Neuron (in vitro differentiated cells): ENCODE measurements around the gene NCKAP1.

Source experiments
- H2AFZ ChIP-seq: one replicate; pipeline ENCODE4 v1.6.1; 2013; ENCODE audit warnings: low read depth, mild to moderate bottlenecking, inconsistent platforms, low read length, moderate library complexity
- H3K27me3 ChIP-seq: one replicate; pipeline ENCODE4 v1.6.1; 2013; ENCODE audit warnings: low read length; ENCODE audit not compliant: insufficient read depth
- H3K36me3 ChIP-seq: one replicate; pipeline ENCODE4 v1.6.1; 2013; ENCODE audit warnings: low read length; ENCODE audit not compliant: insufficient read depth
- H3K4me1 ChIP-seq: one replicate; pipeline ENCODE4 v1.6.1; 2013; ENCODE audit warnings: low read length; ENCODE audit not compliant: insufficient read depth
- H3K4me3 ChIP-seq: 2 replicates; pipeline ENCODE4 v1.5.1; 2013; ENCODE audit warnings: mild to moderate bottlenecking, low read length, moderate library complexity
- H3K9me3 ChIP-seq: one replicate; pipeline ENCODE4 v1.6.1; 2013; ENCODE audit warnings: low read length

The NCKAP1 gene

GRCh38 chr2:182920089-182920488 lies 118.2 kb downstream of the NCKAP1 start:
- H3K4me3 ChIP-seq = no peak overlapping the region
- H2AFZ ChIP-seq = no peak overlapping the region
- peaks cover 3% of the 10 kb centered on the region for H3K9me3 ChIP-seq
- H3K4me1 ChIP-seq = peaks cover 2% of the 10 kb centered on the region
- no peaks in the 10 kb centered on the region for H3K27me3 ChIP-seq
- peaks cover 29% of the 10 kb centered on the region for H3K36me3 ChIP-seq

- H2AFZ ChIP-seq = no peak overlapping the region
- H3K36me3 ChIP-seq = peaks cover 33% of the 10 kb centered on the region
- H3K27me3 ChIP-seq = no peaks in the 10 kb centered on the region
- H3K9me3 ChIP-seq = peaks cover 3% of the 10 kb centered on the region
- H3K4me1 ChIP-seq = peaks cover 2% of the 10 kb centered on the region
- H3K4me3 ChIP-seq = no peak overlapping the region
Observed at GRCh38 chr2:182918961-182919652, 119.2 kb downstream of the NCKAP1 start.

GRCh38 chr2:182917924-182918323 lies 120.3 kb downstream of the NCKAP1 start:
- Histone ChIP-seq H3K4me1 (peaks cover 4% of the 10 kb centered on the region), H3K9me3 (peaks cover 3% of the 10 kb centered on the region), H3K4me3 (no peak overlapping the region), H3K36me3 (peaks cover 29% of the 10 kb centered on the region), H3K27me3 (no peaks in the 10 kb centered on the region), H2AFZ (no peak overlapping the region)

DNA sequence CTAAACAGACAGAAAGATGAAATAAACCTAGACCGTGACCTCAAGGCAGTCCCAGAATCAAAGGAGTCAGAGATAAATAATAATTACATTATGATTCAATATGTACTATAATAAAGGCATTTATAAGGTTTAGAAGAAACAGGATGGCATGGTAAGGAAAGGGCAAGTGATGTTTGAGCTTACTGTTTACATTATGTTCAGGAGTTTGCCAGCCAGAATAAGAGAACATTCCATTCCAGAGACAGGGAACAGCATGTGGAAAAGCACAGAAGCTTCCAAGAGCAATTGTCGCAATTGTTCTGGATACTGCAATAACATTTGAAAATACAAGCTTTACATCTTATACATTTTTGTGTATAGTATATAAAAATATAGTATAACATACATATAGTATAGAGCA lies 121.8 kb downstream of the NCKAP1 start:
- Histone ChIP-seq H3K4me1 (peaks cover 18% of the 10 kb centered on the region), H3K36me3 (peaks cover 26% of the 10 kb centered on the region), H2AFZ (no peak overlapping the region), H3K27me3 (no peaks in the 10 kb centered on the region), H3K4me3 (no peak overlapping the region), H3K9me3 (peaks cover 2% of the 10 kb centered on the region)

GRCh38 chr2:182915369-182916326 lies 122.6 kb downstream of the NCKAP1 start:
- H3K4me3 ChIP-seq = no peak overlapping the region
- peaks cover 22% of the 10 kb centered on the region for H3K36me3 ChIP-seq
- no peaks in the 10 kb centered on the region for H3K9me3 ChIP-seq
- no peaks in the 10 kb centered on the region for H3K27me3 ChIP-seq
- peaks cover 19% of the 10 kb centered on the region for H3K4me1 ChIP-seq
- H2AFZ ChIP-seq = no peak overlapping the region

GRCh38 chr2:182914852-182915251 lies 123.4 kb downstream of the NCKAP1 start:
- H3K27me3 ChIP-seq = no peaks in the 10 kb centered on the region
- peaks cover 22% of the 10 kb centered on the region for H3K36me3 ChIP-seq
- H2AFZ ChIP-seq = no peak overlapping the region
- no peaks in the 10 kb centered on the region for H3K9me3 ChIP-seq
- no peak overlapping the region for H3K4me3 ChIP-seq
- peaks cover 17% of the 10 kb centered on the region for H3K4me1 ChIP-seq

DNA sequence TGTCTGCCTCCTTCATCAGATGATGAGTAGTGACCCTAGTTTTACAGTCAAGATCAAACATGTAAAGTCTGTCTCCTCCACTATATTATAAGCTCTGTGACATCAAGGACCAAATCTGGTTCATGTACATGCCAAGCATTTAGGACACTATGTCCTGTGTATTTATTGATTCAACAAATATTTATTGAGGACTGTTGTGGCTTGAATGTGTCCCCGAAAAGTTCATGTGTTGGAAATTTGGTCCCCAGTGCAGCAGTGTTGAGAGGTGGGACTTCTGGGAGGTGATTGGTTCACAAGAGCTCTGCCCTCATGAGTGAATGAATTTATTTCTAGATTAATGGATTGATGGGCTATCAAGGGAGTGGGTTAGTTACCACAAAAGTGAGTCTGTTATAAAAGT lies 125.2 kb downstream of the NCKAP1 start:
- H3K36me3 ChIP-seq = peaks cover 25% of the 10 kb centered on the region

GRCh38 chr2:182912518-182912915 lies 125.7 kb downstream of the NCKAP1 start:
- Histone ChIP-seq H3K4me3 (no peak overlapping the region), H3K9me3 (no peaks in the 10 kb centered on the region), H2AFZ (no peak overlapping the region), H3K27me3 (no peaks in the 10 kb centered on the region), H3K36me3 (peaks cover 25% of the 10 kb centered on the region), H3K4me1 (peaks cover 17% of the 10 kb centered on the region)

More for the DNA sequence above, 125.2 kb downstream of the NCKAP1 start:
- Histone ChIP-seq H3K27me3 (no peaks in the 10 kb centered on the region), H3K4me3 (no peak overlapping the region), H2AFZ (no peak overlapping the region), H3K9me3 (no peaks in the 10 kb centered on the region), H3K4me1 (peaks cover 17% of the 10 kb centered on the region)

DNA sequence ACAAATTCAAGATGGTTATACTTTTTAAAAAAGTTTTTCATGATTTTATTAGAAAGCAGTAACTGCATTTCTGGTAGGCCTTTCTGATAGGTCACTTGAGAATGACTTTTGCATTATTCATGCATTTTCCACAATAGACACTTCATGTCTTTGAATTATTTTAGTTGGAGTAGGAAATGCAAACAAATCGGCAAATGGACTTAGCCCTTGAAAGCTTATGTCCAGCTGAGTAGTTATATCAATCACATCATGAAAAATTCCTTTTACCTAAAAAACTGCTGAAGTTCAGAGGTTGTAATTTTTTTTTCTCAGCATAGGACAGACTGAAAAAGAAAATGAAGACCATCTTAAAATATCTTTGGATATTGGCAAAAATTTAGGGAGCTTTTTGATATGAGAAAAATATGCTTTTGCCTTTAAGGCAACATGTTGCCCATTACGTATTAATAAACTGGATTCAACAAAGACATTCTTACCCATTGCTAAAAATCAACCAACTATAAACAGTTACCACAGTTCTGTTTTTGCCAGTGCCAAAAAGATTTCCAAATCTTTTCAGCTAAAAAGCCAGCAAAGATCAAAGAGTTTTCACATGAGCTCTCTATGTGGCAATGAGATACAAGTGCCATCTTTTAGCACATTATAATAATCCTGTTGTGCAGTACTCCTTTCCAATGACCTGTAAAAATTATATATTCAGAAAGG lies 126.3 kb downstream of the NCKAP1 start:
- H3K27me3 ChIP-seq = no peaks in the 10 kb centered on the region

GRCh38 chr2:182910965-182911364 lies 127.3 kb downstream of the NCKAP1 start:
- Histone ChIP-seq H2AFZ (no peak overlapping the region), H3K4me3 (no peak overlapping the region), H3K4me1 (peaks cover 17% of the 10 kb centered on the region), H3K27me3 (no peaks in the 10 kb centered on the region), H3K9me3 (no peaks in the 10 kb centered on the region), H3K36me3 (peaks cover 20% of the 10 kb centered on the region)

More for the DNA sequence above, 126.3 kb downstream of the NCKAP1 start:
- H3K4me1 ChIP-seq = peaks cover 17% of the 10 kb centered on the region
- no peak overlapping the region for H2AFZ ChIP-seq
- peaks cover 20% of the 10 kb centered on the region for H3K36me3 ChIP-seq
- H3K4me3 ChIP-seq = no peak overlapping the region
- no peaks in the 10 kb centered on the region for H3K9me3 ChIP-seq

- no peaks in the 10 kb centered on the region for H3K27me3 ChIP-seq
Observed at GRCh38 chr2:182907081-182907830, 131.0 kb downstream of the NCKAP1 start.

DNA sequence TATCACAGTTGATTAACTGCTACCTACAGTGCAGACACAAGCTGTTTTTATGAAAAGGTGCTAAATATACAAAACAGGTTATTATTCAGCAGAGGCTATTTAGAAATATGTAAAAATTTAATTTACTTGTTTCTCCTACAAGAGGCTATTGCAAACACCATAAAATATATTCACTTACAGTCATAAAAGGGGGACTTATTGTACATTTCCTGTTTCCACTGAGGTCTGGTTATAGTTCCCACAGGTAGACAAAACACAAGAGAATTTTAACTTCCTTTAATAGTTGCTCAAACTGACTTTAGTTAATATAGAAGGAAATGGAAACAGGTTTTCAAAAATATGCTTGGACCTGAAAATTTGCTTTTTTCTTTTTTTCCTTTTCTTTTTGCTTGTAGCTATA lies 131.8 kb downstream of the NCKAP1 start:
- Histone ChIP-seq H3K4me1 (peaks cover under 1% of the 10 kb centered on the region), H3K27me3 (no peaks in the 10 kb centered on the region), H3K9me3 (no peaks in the 10 kb centered on the region), H3K36me3 (peaks cover 3% of the 10 kb centered on the region), H2AFZ (no peak overlapping the region), H3K4me3 (no peak overlapping the region)

More at GRCh38 chr2:182907081-182907830, 131.0 kb downstream of the NCKAP1 start:
- Histone ChIP-seq H3K4me3 (no peak overlapping the region), H2AFZ (no peak overlapping the region), H3K9me3 (no peaks in the 10 kb centered on the region), H3K36me3 (peaks cover 3% of the 10 kb centered on the region), H3K4me1 (peaks cover 8% of the 10 kb centered on the region)
